CD4-positive, alpha-beta T cell (primary cell): ENCODE measurements around the gene SLC34A1. TPM values are rescaled to one million over a fixed set of nuclear protein-coding genes. Genes with fewer than 3 reads are reported as not detected.

Experiments
- ATAC-seq: fragments of 200-7000 bp; cut with Tn5 transposase; one replicate; pipeline ENCODE4 v1.10.0; 2022; ENCODE audit warnings: mild to moderate bottlenecking; ENCODE audit not compliant: poor library complexity
- CTCF ChIA-PET: fragments of 350-600 bp; sonication (Branson Sonifier 250); formaldehyde crosslinking; loops from one replicate; lab custom pipeline; 2021; ENCODE audit warnings: antibody characterized with exemption, inconsistent platforms; lab: Charles Lee
- POLR2A ChIA-PET: fragments of 350-600 bp; sonication (Branson Sonifier 250); formaldehyde crosslinking; loops from one replicate; lab custom pipeline; 2021; ENCODE audit warnings: antibody characterized with exemption, inconsistent platforms; lab: Charles Lee
- DNase-seq, 14 experiments: peaks; one replicate each; pipeline ENCODE4 v3.0.0-alpha.2; 2013 to 2020; ENCODE audit warnings: mixed read lengths in 2 of 14
- H3K27ac ChIP-seq, 2 donors: one replicate each; pipeline versions ENCODE4 v1.5.1 to v1.7.0; 2013; ENCODE audit warnings: low read length in 2 of 2, low read depth in 1 of 2, mild to moderate bottlenecking in 1 of 2
- H3K27me3 ChIP-seq, 2 experiments: 1 replicate in 1 of 2; 2 replicates in 1 of 2; pipeline versions ENCODE4 v1.6.1 to v1.7.0; 2013; ENCODE audit warnings: low read length in 2 of 2, control low read depth in 1 of 2, mild to moderate bottlenecking in 1 of 2, moderate library complexity in 1 of 2; ENCODE audit not compliant: insufficient read depth in 2 of 2, control insufficient read depth in 1 of 2
- H3K36me3 ChIP-seq: one replicate; pipeline ENCODE4 v1.6.1; 2013; ENCODE audit warnings: low read length, control low read depth; ENCODE audit not compliant: insufficient read depth
- H3K4me1 ChIP-seq: one replicate; pipeline ENCODE4 v1.6.1; 2013; ENCODE audit warnings: low read length, control low read depth; ENCODE audit not compliant: insufficient read depth
- H3K4me3 ChIP-seq: one replicate; pipeline ENCODE4 v1.5.1; 2013; ENCODE audit warnings: mild to moderate bottlenecking, low read length, moderate library complexity
- H3K9me3 ChIP-seq, 2 experiments: 1 replicate in 1 of 2; 2 replicates in 1 of 2; pipeline versions ENCODE4 v1.6.1 to v1.7.0; 2013; ENCODE audit warnings: low read length in 2 of 2, mild to moderate bottlenecking in 2 of 2, control low read depth in 1 of 2, moderate library complexity in 1 of 2; ENCODE audit not compliant: control insufficient read depth in 1 of 2, insufficient read depth in 1 of 2
- H3K27ac Mint-ChIP-seq: one replicate; pipeline ENCODE4 v1.8.0; 2020; ENCODE audit warnings: mixed read lengths
- H3K27me3 Mint-ChIP-seq: one replicate; pipeline ENCODE4 v1.8.0; 2021; ENCODE audit warnings: mixed read lengths
- H3K36me3 Mint-ChIP-seq: one replicate; pipeline ENCODE4 v1.8.0; 2021; ENCODE audit warnings: low read depth, mixed read lengths
- H3K4me1 Mint-ChIP-seq: one replicate; pipeline ENCODE4 v1.8.0; 2021; ENCODE audit warnings: low read depth, mixed read lengths
- H3K4me3 Mint-ChIP-seq: one replicate; pipeline ENCODE4 v1.8.0; 2020; ENCODE audit warnings: mild to moderate bottlenecking, mixed read lengths
- H3K9me3 Mint-ChIP-seq: one replicate; pipeline ENCODE4 v1.8.0; 2020; ENCODE audit warnings: mixed read lengths
- intact Hi-C, 2 experiments: fragments of 100-400 bp; cut with DNase I in 1 of 2; cut with micrococcal nuclease in 1 of 2; formaldehyde crosslinking; loops; one replicate each; pipeline versions ENCODE4 v1.15.1 to v1.9.0; 2023 to 2025; cut with DNase I, micrococcal nuclease
- total RNA-seq, 174 experiments: library from RNA in 2 of 174; stranded (reverse) in 2 of 174; gene quantifications; one replicate each; pipeline ENCODE4 v1.2.3 and lab custom pipeline; 2021 to 2026
- TF ChIP-seq, protein P1 (sequence below): fragments of 200-600 bp; IDR thresholded peaks from one replicate; pipeline ENCODE4 v1.8.0; 2022; ENCODE audit warnings: antibody characterized with exemption, mild to moderate bottlenecking

SLC34A1 gene
- total RNA-seq, 2 experiments from 2014 or later: not detected

DNA sequence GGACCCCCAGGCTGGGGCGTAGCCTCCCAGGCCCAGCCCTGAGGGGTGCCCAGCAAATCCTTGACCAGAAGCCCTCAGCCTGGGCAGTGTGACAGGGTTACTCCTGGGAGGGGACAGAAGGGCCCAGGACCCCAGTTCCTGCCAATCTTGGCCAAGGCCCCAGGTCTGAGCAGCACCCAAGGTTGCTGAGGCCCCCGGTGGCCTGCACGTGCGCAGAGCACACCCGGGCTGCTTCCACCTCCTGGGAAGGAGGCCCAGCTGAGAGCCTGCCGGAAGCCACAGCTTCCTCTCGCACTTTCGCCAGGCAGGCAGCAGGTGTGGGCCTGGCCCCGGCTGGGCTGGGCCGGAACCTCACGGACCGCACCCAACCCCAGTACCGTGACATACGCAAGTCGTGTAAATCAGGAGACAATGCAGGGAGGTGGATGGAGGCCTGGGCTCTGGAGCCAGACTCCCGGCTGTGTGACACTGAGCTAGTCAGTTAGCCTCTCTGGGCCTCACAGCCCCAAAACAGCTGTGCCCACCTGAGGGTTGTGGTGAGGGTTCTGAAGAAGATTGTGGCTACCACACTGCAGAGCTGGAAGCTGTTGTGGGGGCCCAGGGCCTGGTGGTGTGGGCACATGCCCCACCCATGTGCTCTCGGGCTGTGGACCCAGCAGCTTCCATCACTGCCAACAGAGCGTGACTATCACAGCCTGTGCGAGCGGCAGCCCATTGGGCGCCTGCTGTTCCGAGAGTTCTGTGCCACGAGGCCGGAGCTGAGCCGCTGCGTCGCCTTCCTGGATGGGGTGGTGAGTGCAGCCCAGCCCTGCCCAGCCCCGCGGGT is 47.3 kb downstream of the SLC34A1 start:
- no peaks in the 10 kb centered on the region for H3K9me3 Mint-ChIP-seq
- POLR2A ChIA-PET: interaction anchor here (1.2 to 12.6 kb wide), 10 partner anchors 9 to 122 kb away, joined by 3 to 661 read pairs (median 5); partner anchors contain the start of genes F12, LMAN2 and PRR7
- peak overlapping the region; percentile 65 for H3K4me3 ChIP-seq

DNA sequence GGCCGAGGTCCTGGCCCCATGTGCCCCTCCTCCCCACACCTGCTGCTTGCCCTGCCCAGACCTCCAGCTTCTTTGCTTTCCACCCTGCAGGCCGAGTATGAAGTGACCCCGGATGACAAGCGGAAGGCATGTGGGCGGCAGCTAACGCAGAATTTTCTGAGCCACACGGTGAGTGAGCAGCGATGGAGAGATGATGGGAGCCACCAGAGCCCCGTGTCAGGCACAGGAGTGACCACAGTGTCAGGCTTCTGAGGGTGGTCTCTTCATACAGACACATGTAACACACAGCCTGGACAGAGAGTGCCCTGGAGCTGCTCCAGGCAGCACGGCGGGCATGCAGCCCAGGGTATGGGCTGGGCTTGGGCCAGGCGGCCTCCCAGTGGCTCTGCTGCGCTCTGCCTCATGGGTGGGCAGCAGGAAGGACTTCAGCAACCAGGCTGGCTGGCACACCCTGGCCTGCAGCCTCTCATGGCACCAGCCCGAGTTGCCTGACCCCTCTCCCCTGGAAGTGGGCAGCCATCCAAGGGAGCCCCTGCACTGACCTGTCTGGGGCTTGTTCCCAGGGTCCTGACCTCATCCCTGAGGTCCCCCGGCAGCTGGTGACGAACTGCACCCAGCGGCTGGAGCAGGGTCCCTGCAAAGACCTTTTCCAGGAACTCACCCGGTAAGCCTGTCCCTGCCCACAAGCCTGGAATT is 48.1 kb downstream of the SLC34A1 start:
- ATAC-seq (no peak), DNase-seq (peak in 1 of 14 experiments; percentile 21)
- ChIA-PET CTCF (interaction anchor here (0.9 to 9.3 kb wide), 8 partner anchors 10 to 122 kb away, joined by 3 to 82 read pairs (median 8); partner anchors contain the start of gene PRR7), POLR2A (interaction anchor here (0.9 to 12.6 kb wide), 11 partner anchors 10 to 1952 kb away, joined by 3 to 661 read pairs (median 5); partner anchors contain the start of genes F12, LMAN2 and PRR7)
- Histone ChIP-seq H3K4me1 (peaks cover 100% of the 10 kb centered on the region), H3K27ac (peak overlapping the region; percentile 87 to 92), H3K27me3 (no peaks in the 10 kb centered on the region), H3K36me3 (peaks cover 86% of the 10 kb centered on the region), H3K9me3 (no peaks in the 10 kb centered on the region), H3K4me3 (peak overlapping the region; percentile 65)
- Mint-ChIP-seq H3K4me1 (peaks cover 70% of the 10 kb centered on the region), H3K36me3 (peaks cover 86% of the 10 kb centered on the region), H3K4me3 (peak overlapping the region; percentile 95), H3K27me3 (no peaks in the 10 kb centered on the region), H3K9me3 (no peaks in the 10 kb centered on the region), H3K27ac (peak overlapping the region; percentile 96)
- TF ChIP-seq, protein P1, sequence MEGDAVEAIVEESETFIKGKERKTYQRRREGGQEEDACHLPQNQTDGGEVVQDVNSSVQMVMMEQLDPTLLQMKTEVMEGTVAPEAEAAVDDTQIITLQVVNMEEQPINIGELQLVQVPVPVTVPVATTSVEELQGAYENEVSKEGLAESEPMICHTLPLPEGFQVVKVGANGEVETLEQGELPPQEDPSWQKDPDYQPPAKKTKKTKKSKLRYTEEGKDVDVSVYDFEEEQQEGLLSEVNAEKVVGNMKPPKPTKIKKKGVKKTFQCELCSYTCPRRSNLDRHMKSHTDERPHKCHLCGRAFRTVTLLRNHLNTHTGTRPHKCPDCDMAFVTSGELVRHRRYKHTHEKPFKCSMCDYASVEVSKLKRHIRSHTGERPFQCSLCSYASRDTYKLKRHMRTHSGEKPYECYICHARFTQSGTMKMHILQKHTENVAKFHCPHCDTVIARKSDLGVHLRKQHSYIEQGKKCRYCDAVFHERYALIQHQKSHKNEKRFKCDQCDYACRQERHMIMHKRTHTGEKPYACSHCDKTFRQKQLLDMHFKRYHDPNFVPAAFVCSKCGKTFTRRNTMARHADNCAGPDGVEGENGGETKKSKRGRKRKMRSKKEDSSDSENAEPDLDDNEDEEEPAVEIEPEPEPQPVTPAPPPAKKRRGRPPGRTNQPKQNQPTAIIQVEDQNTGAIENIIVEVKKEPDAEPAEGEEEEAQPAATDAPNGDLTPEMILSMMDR: no peak
- intact Hi-C loops: no loop called here

More for the DNA sequence above, 47.3 kb downstream of the SLC34A1 start:
- Histone ChIP-seq H3K27me3 (no peaks in the 10 kb centered on the region), H3K9me3 (no peaks in the 10 kb centered on the region), H3K4me1 (peaks cover 96% of the 10 kb centered on the region), H3K36me3 (peaks cover 80% of the 10 kb centered on the region), H3K27ac (peak overlapping the region; percentile 87 to 92)
- Mint-ChIP-seq H3K27me3 (no peaks in the 10 kb centered on the region), H3K4me1 (peaks cover 62% of the 10 kb centered on the region), H3K36me3 (peaks cover 82% of the 10 kb centered on the region), H3K4me3 (peak overlapping the region; percentile 95), H3K27ac (peak overlapping the region; percentile 96)
- peak in 12 of 14 experiments; percentile 45 to 93 (median 70) for DNase-seq
- CTCF ChIA-PET: interaction anchor here (0.6 to 9.3 kb wide), 9 partner anchors 8 to 122 kb away, joined by 3 to 82 read pairs (median 5); partner anchors contain the start of gene PRR7
- peak; percentile 43 for ATAC-seq
- intact Hi-C loops: loop anchor here in 1 of 2 experiments (2.0 kb wide), 1 partner anchor 13 kb away; no protein-coding TSS in a partner anchor
- TF ChIP-seq, protein P1: no peak
